A673 (cell line): ENCODE data around the gene MPDZ.

Source experiments
- CTCF ChIP-seq: fragments of 300-800, 200-600 bp; sonication (generic); conservative IDR thresholded peaks from 2 replicates; pipeline ENCODE4 v1.5.1; 2017; ENCODE audit warnings: low read depth, mild to moderate bottlenecking, antibody characterized with exemption, low read length, moderate library complexity, mixed read lengths
- EZH2 ChIP-seq: fragments of 200-600 bp; sonication (generic); IDR thresholded peaks from 2 replicates; pipeline ENCODE4 v1.6.1; 2017; ENCODE audit warnings: borderline replicate concordance, low read depth, mild to moderate bottlenecking, mixed read lengths, antibody characterized with exemption, low read length; ENCODE audit not compliant: poor library complexity, severe bottlenecking

- TF ChIP-seq CTCF (no peak), EZH2 (no peak)
These were observed 169.7 kb downstream of the MPDZ start for GRCh38 chr9:13109781-13110180.
